Measurements from ENCODE around the gene DEGS2.

DEGS2 gene

GRCh38 chr14:100109594-100109955 lies 49.9 kb downstream of the DEGS2 start:
- no peak for DNase-seq

- no peak for DNase-seq
Measured at GRCh38 chr14:100108840-100109593, 50.4 kb downstream of the DEGS2 start.

GRCh38 chr14:100108042-100108825 lies 51.2 kb downstream of the DEGS2 start:
- peak; percentile 75 for DNase-seq

DNA sequence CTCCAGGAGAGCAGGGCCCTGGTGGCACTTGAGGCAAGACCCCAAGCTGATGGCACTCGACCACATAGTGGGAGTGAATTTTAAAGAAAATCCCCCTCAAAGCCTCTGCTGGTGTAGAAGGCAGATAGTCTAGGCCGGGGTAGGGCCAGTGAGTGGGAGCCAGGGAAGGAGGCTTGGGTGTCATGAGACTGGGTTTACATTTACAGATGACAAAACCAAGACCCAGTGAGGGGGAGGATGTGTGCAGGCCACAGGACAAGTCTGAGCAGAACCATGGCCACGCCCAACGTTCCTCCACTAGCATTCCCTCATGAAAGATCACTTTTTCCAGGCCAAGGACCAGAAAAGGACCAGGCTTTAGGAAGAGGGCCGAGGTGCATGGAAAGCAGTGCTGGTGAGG lies 52.2 kb downstream of the DEGS2 start:
- DNase-seq, result no peak

- DNase-seq, result peak; percentile 28
Measured at GRCh38 chr14:100106250-100107112, 53.0 kb downstream of the DEGS2 start.

GRCh38 chr14:100105357-100106169 lies 53.9 kb downstream of the DEGS2 start:
- peak; percentile 16 for DNase-seq

GRCh38 chr14:100104523-100105300 lies 54.7 kb downstream of the DEGS2 start:
- no peak for DNase-seq

GRCh38 chr14:100104006-100104352 lies 55.5 kb downstream of the DEGS2 start:
- no peak for DNase-seq

DNA sequence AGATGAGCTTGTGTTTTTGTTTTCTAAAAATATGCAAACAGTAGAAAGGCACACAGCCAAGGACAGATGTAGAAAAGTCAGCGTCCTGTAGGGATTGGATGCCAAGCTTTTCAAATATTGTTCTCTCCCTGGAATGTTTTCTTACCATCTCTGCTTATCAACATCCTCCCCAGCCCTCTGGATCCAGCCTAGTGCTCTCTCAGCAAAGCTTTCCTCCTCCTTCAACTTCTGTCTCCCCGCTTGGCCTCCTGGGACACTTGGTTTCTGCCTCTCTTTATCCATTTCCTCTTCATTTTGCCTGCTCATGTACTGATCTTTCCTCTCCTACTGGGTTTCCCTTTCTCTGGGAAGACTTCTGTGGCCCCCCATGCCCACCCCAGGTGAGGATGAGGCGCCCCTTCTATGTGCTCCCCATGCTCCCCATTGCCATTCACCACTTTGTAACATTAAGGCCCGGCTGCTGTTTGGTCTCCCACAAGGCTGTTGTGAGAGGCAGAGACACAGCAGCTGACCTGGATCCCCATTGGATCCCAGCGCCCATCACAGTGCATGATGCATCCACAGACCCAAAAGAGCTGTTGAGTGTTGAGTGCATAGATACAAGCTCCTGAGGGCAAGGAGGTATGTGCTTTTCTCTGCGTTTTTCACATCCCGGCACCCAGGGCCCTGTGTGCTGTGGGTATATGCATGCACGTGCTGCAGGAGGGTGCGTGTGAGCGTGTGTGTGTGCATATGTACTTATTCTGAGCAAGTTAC lies 56.0 kb downstream of the DEGS2 start:
- peak; percentile 13 for DNase-seq

- no peak for DNase-seq
Measured at GRCh38 chr14:100102156-100102785, 57.2 kb downstream of the DEGS2 start.

- no peak for DNase-seq
Measured at GRCh38 chr14:100100032-100100703, 59.3 kb downstream of the DEGS2 start.

DNA sequence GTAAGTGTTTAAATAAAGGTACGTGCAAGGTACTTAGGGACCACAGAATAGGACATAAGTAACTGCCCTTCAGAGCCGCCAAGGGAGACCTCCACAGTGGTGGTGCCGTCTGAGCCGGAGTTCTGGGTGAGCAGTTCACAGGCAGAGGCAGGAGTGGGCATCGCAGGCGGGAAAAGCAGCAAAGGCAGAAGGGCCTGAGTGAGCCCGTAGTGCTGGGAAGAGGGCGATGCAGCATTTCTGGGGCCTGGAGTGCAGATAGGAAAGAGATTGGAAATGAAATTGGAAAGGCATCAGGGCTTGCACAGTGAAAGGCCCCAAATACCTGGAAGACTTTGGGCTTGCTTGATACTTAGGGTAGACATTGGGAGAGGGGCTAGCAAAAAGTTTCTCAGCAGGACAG lies 61.3 kb downstream of the DEGS2 start:
- no peak for DNase-seq

DNA sequence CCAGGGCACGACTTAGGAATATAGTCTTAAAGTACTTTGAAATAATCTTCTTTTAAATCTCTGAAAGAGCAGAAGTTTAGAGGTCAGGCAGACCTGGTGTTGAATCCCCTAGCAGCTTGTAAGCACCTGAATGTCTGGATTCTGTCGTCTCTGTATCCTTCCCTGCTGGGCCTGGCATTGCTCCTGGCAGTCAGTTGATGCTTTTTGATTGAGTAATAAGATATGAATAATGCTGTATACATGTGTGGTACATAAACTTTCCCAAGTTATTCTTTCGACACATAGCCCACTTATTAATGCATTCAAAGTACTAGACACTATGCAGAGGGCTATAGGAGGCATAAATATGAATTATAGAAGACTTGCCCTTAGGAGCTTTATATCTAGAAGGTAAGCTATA lies 62.8 kb downstream of the DEGS2 start:
- DNase-seq, result no peak
